ENCODE results near the gene DLG2. TPM values are rescaled to one million over a fixed set of nuclear protein-coding genes. Genes with fewer than 3 reads are reported as not detected.

The DLG2 gene
- polyA plus RNA-seq, 3 donors, result 0.24 to 0.39 TPM; not detected in 1

- H3K27me3 Mint-ChIP-seq (ENCODE audit: low read depth in 3 of 3), result peaks cover 0 to 2% (median 0%) of the 10 kb centered on the region in 3 donors
- no peak overlapping the region for H3K4me3 Mint-ChIP-seq
- H3K9me3 ChIP-seq (replicated peaks in 1 of 2; ENCODE audit: control insufficient read depth in 1 of 2, insufficient read depth in 1 of 2, low read length in 2 of 2), result no peaks in the 10 kb centered on the region
- no peak overlapping the region for H3K4me3 ChIP-seq (replicated peaks in 1 of 3; ENCODE audit: low read depth in 2 of 3, low read length in 3 of 3)
- H3K4me2 ChIP-seq (replicated peaks; ENCODE audit: extremely low read depth, low read length, poor library complexity, severe bottlenecking), result no peak overlapping the region
- no peaks in the 10 kb centered on the region for H3K27me3 ChIP-seq (ENCODE audit: control insufficient read depth in 2 of 2, insufficient read depth in 2 of 2, low read length in 2 of 2)
- H3K9me3 Mint-ChIP-seq, result peaks cover 0 to 6% (median 0%) of the 10 kb centered on the region in 7 donors
- H3K4me1 ChIP-seq (ENCODE audit: control insufficient read depth in 1 of 2, insufficient read depth in 2 of 2, low read length in 2 of 2), result no peaks in the 10 kb centered on the region
- no peak for DNase-seq
- H3K27ac Mint-ChIP-seq, result peak overlapping the region in 1 of 7 donors; percentile 1
- no peak overlapping the region for H3K9ac ChIP-seq (ENCODE audit: insufficient read depth, low read length, poor library complexity, severe bottlenecking)
- H3K36me3 Mint-ChIP-seq, result no peaks in the 10 kb centered on the region
- H3K4me1 Mint-ChIP-seq, result no peaks in the 10 kb centered on the region
- intact Hi-C loops (cut with micrococcal nuclease), result no loop called here
- no peaks in the 10 kb centered on the region for H4K20me1 ChIP-seq (ENCODE audit: insufficient read depth, low read length)
- H2AFZ ChIP-seq (ENCODE audit: insufficient read depth, low read depth, low read length, poor library complexity, severe bottlenecking), result no peak overlapping the region
- no peaks in the 10 kb centered on the region for H3K36me3 ChIP-seq (replicated peaks in 1 of 2; ENCODE audit: control insufficient read depth in 1 of 2, insufficient read depth in 2 of 2, low read length in 2 of 2)
- H3K27ac ChIP-seq (ENCODE audit: low read depth in 1 of 2, low read length in 2 of 2), result no peak overlapping the region
- no peak for TF ChIP-seq CTCF (IDR thresholded peaks at IDR 0.05)
- no peaks in the 10 kb centered on the region for H3K79me2 ChIP-seq (ENCODE audit: insufficient read depth, low read length)
These were observed 2072.3 kb downstream of the DLG2 start for GRCh38 chr11:83554876-83555275.

- no peak for DNase-seq
- Histone ChIP-seq H3K36me3 (replicated peaks in 1 of 2; ENCODE audit: control insufficient read depth in 1 of 2, insufficient read depth in 2 of 2, low read length in 2 of 2) (no peaks in the 10 kb centered on the region), H3K4me1 (ENCODE audit: control insufficient read depth in 1 of 2, insufficient read depth in 2 of 2, low read length in 2 of 2) (no peaks in the 10 kb centered on the region), H3K27ac (ENCODE audit: low read depth in 1 of 2, low read length in 2 of 2) (no peak overlapping the region), H4K20me1 (ENCODE audit: insufficient read depth, low read length) (no peaks in the 10 kb centered on the region), H3K79me2 (ENCODE audit: insufficient read depth, low read length) (no peaks in the 10 kb centered on the region), H3K9ac (ENCODE audit: insufficient read depth, low read length, poor library complexity, severe bottlenecking) (no peak overlapping the region), H3K9me3 (replicated peaks in 1 of 2; ENCODE audit: control insufficient read depth in 1 of 2, insufficient read depth in 1 of 2, low read length in 2 of 2) (no peaks in the 10 kb centered on the region), H2AFZ (ENCODE audit: insufficient read depth, low read depth, low read length, poor library complexity, severe bottlenecking) (no peak overlapping the region), H3K4me2 (replicated peaks; ENCODE audit: extremely low read depth, low read length, poor library complexity, severe bottlenecking) (no peak overlapping the region), H3K4me3 (replicated peaks in 1 of 3; ENCODE audit: low read depth in 2 of 3, low read length in 3 of 3) (no peak overlapping the region), H3K27me3 (ENCODE audit: control insufficient read depth in 2 of 2, insufficient read depth in 2 of 2, low read length in 2 of 2) (no peaks in the 10 kb centered on the region)
- H3K9me3 Mint-ChIP-seq, result peaks cover 0 to 6% (median 0%) of the 10 kb centered on the region in 7 donors
- 91% methylated on average over 2 of the region's 5 CpGs for WGBS (ENCODE audit: insufficient coverage)
- no peak overlapping the region for H3K27ac Mint-ChIP-seq
- no peak for TF ChIP-seq CTCF (IDR thresholded peaks at IDR 0.05)
- no peak overlapping the region for H3K4me3 Mint-ChIP-seq
- no peaks in the 10 kb centered on the region for H3K27me3 Mint-ChIP-seq (ENCODE audit: low read depth in 3 of 3)
- H3K36me3 Mint-ChIP-seq, result no peaks in the 10 kb centered on the region
- intact Hi-C loops (cut with micrococcal nuclease), result no loop called here
- no peaks in the 10 kb centered on the region for H3K4me1 Mint-ChIP-seq
These were observed 2077.0 kb downstream of the DLG2 start for GRCh38 chr11:83549984-83550667.

Measured in CD14-positive monocyte (primary cell).